H9 (cell line): ENCODE results near the gene DOK5. TPM values are rescaled to one million over a fixed set of nuclear protein-coding genes. Genes with fewer than 3 reads are reported as not detected.

ENCODE experiments used
- DNase-seq: peaks from one replicate; pipeline ENCODE4 v3.0.0-alpha.2; 2017
- H2AFZ ChIP-seq: one replicate; pipeline ENCODE4 v1.6.1; 2013; ENCODE audit warnings: mild to moderate bottlenecking, low read length, control low read depth, moderate library complexity
- H2AK5ac ChIP-seq: 2 replicates; pipeline ENCODE4 v1.6.1; 2013; ENCODE audit warnings: low read length, control low read depth, mixed read lengths; ENCODE audit not compliant: insufficient read length
- H2BK120ac ChIP-seq: one replicate; pipeline ENCODE4 v1.6.1; 2013; ENCODE audit warnings: low read depth, mild to moderate bottlenecking, low read length, control low read depth, inconsistent platforms; ENCODE audit not compliant: poor library complexity, severe bottlenecking
- H2BK12ac ChIP-seq: 2 replicates; pipeline ENCODE4 v1.6.1; 2013; ENCODE audit warnings: low read length, control low read depth, mixed read lengths, low read depth; ENCODE audit not compliant: insufficient read length
- H2BK15ac ChIP-seq: 2 replicates; pipeline ENCODE4 v1.6.1; 2013; ENCODE audit warnings: low read depth, low read length, control low read depth
- H2BK20ac ChIP-seq: one replicate; pipeline ENCODE4 v1.6.1; 2013; ENCODE audit warnings: low read depth, mild to moderate bottlenecking, low read length, control low read depth, inconsistent platforms; ENCODE audit not compliant: poor library complexity, severe bottlenecking
- H2BK5ac ChIP-seq: 2 replicates; pipeline ENCODE4 v1.6.1; 2013; ENCODE audit warnings: low read length, control low read depth, mixed read lengths; ENCODE audit not compliant: insufficient read length
- H3K14ac ChIP-seq: 2 replicates; pipeline ENCODE4 v1.6.1; 2013; ENCODE audit warnings: low read length, control low read depth; ENCODE audit not compliant: insufficient read depth
- H3K18ac ChIP-seq: 2 replicates; pipeline ENCODE4 v1.6.1; 2013; ENCODE audit warnings: low read depth, mild to moderate bottlenecking, mixed read lengths, low read length, control low read depth; ENCODE audit not compliant: insufficient read length
- H3K23ac ChIP-seq: 2 replicates; pipeline ENCODE4 v1.6.1; 2013; ENCODE audit warnings: low read length, control low read depth, mixed read lengths, low read depth; ENCODE audit not compliant: insufficient read length
- H3K23me2 ChIP-seq: 2 replicates; pipeline ENCODE4 v1.6.1; 2013; ENCODE audit warnings: low read depth, mild to moderate bottlenecking, mixed read lengths, low read length, control low read depth; ENCODE audit not compliant: insufficient read length, poor library complexity, severe bottlenecking
- H3K27ac ChIP-seq: 2 replicates; pipeline ENCODE4 v1.5.1; 2013; ENCODE audit warnings: low read length, control low read depth, mixed read lengths, low read depth; ENCODE audit not compliant: insufficient read length
- H3K27me3 ChIP-seq: 2 replicates; pipeline ENCODE4 v1.6.1; 2013; ENCODE audit warnings: low read length, control low read depth, inconsistent platforms; ENCODE audit not compliant: insufficient read depth
- H3K4ac ChIP-seq: 2 replicates; pipeline ENCODE4 v1.6.1; 2013; ENCODE audit warnings: low read depth, mild to moderate bottlenecking, control low read depth, inconsistent platforms, low read length, moderate library complexity
- H3K4me1 ChIP-seq: 2 replicates; pipeline ENCODE4 v1.6.1; 2013; ENCODE audit warnings: low read length, control low read depth, inconsistent platforms; ENCODE audit not compliant: insufficient read depth
- H3K4me2 ChIP-seq: 2 replicates; pipeline ENCODE4 v1.6.1; 2013; ENCODE audit warnings: low read length, control low read depth, mixed read lengths; ENCODE audit not compliant: insufficient read length, insufficient read depth
- H3K56ac ChIP-seq: 2 replicates; pipeline ENCODE4 v1.6.1; 2013; ENCODE audit warnings: low read depth, mild to moderate bottlenecking, mixed read lengths, low read length, control low read depth; ENCODE audit not compliant: insufficient read length
- H3K79me1 ChIP-seq: 2 replicates; pipeline ENCODE4 v1.6.1; 2013; ENCODE audit warnings: low read depth, mild to moderate bottlenecking, moderate library complexity, low read length, control low read depth, inconsistent platforms; ENCODE audit not compliant: insufficient read depth, poor library complexity, severe bottlenecking
- H3K79me2 ChIP-seq: 2 replicates; pipeline ENCODE4 v1.6.1; 2013; ENCODE audit warnings: low read length, control low read depth, inconsistent platforms; ENCODE audit not compliant: insufficient read depth
- H3K9ac ChIP-seq: 2 replicates; pipeline ENCODE4 v1.6.1; 2013; ENCODE audit warnings: low read length, control low read depth, mixed read lengths; ENCODE audit not compliant: insufficient read length; ENCODE audit errors: extremely low read depth
- H3K9me3 ChIP-seq: one replicate; pipeline ENCODE4 v1.6.1; 2013; ENCODE audit warnings: low read depth, low read length, inconsistent platforms; ENCODE audit not compliant: control insufficient read depth
- H3T11ph ChIP-seq: one replicate; pipeline ENCODE4 v1.6.1; 2013; ENCODE audit warnings: mild to moderate bottlenecking, low read length, control low read depth, inconsistent platforms
- H4K20me1 ChIP-seq: one replicate; pipeline ENCODE4 v1.6.1; 2013; ENCODE audit not compliant: control insufficient read depth, insufficient read length, insufficient read depth
- H4K5ac ChIP-seq: 2 replicates; pipeline ENCODE4 v1.6.1; 2013; ENCODE audit warnings: low read depth, mild to moderate bottlenecking, mixed read lengths, low read length, control low read depth; ENCODE audit not compliant: insufficient read length
- H4K8ac ChIP-seq: replicated peaks from 2 replicates; pipeline ENCODE4 v1.6.1; 2013; ENCODE audit warnings: low read length, control low read depth, mixed read lengths, low read depth; ENCODE audit not compliant: insufficient read length
- H4K91ac ChIP-seq: 2 replicates; pipeline ENCODE4 v1.6.1; 2013; ENCODE audit warnings: low read depth, mild to moderate bottlenecking, moderate library complexity, mixed read lengths, low read length, control low read depth; ENCODE audit not compliant: insufficient read length
- H3K27ac Mint-ChIP-seq, 3 experiments: 2 replicates in 2 of 3; 3 replicates in 1 of 3; pipeline ENCODE4 v1.8.0; 2020 to 2021; ENCODE audit warnings: mixed read lengths in 3 of 3, mild to moderate bottlenecking in 1 of 3, moderate library complexity in 1 of 3
- H3K27me3 Mint-ChIP-seq: 2 replicates; pipeline ENCODE4 v1.8.0; 2021; ENCODE audit warnings: low read depth, mild to moderate bottlenecking, moderate library complexity, mixed read lengths
- H3K36me3 Mint-ChIP-seq, 3 experiments: 2 replicates in 2 of 3; 3 replicates in 1 of 3; pipeline ENCODE4 v1.8.0; 2020 to 2021; ENCODE audit warnings: low read depth in 3 of 3, mixed read lengths in 3 of 3; ENCODE audit not compliant: insufficient read depth in 1 of 3
- H3K4me1 Mint-ChIP-seq, 2 experiments: 2 replicates each; pipeline ENCODE4 v1.8.0; 2020; ENCODE audit warnings: mixed read lengths in 2 of 2
- H3K4me3 Mint-ChIP-seq, 2 experiments: 2 replicates in 1 of 2; 3 replicates in 1 of 2; pipeline ENCODE4 v1.8.0; 2020 to 2021; ENCODE audit warnings: mild to moderate bottlenecking in 2 of 2, mixed read lengths in 2 of 2, moderate library complexity in 1 of 2
- H3K9me3 Mint-ChIP-seq, 2 experiments: 2 replicates in 1 of 2; 3 replicates in 1 of 2; pipeline ENCODE4 v1.8.0; 2020; ENCODE audit warnings: mild to moderate bottlenecking in 2 of 2, mixed read lengths in 2 of 2, moderate library complexity in 1 of 2
- CTCF ChIP-seq: fragments of 200-600 bp; sonication (generic); conservative IDR thresholded peaks from 3 replicates; pipeline ENCODE4 v1.8.0; 2021; ENCODE audit warnings: antibody characterized with exemption, mild to moderate bottlenecking
- WGBS: extraction: QIAGEN DNeasy Blood & Tissue Kit; methylation state at CpG from one replicate; pipeline ENCODE4 v1.1.7; 2013; ENCODE audit warnings: missing lambda C conversion rate, low lambda C conversion rate, mixed read lengths; ENCODE audit not compliant: insufficient read length; ENCODE audit errors: extremely low coverage; 5-methylcytosine and 5-hydroxymethylcytosine counted together
- total RNA-seq: library from RNA; stranded (reverse); gene quantifications from 2 replicates; pipeline ENCODE4 v1.2.1, GENCODE V29; 2021

DOK5 gene
- total RNA-seq, 1 experiment from 2014 or later = 4.5 TPM

- H3K23ac ChIP-seq = no peak overlapping the region
- no peaks in the 10 kb centered on the region for H3K23me2 ChIP-seq
- H4K20me1 ChIP-seq = no peaks in the 10 kb centered on the region
- no peak overlapping the region for H3K27ac Mint-ChIP-seq
- no peak overlapping the region for H2BK120ac ChIP-seq
- no peak overlapping the region for H2BK15ac ChIP-seq
- no peaks in the 10 kb centered on the region for H3K79me1 ChIP-seq
- H3T11ph ChIP-seq = no peak overlapping the region
- H2BK12ac ChIP-seq = no peak overlapping the region
- no peak overlapping the region for H2BK20ac ChIP-seq
- no peaks in the 10 kb centered on the region for H3K4me1 ChIP-seq
- no peak overlapping the region for H3K4me3 Mint-ChIP-seq
- no CpG with 5 or more reads among the region's 6 CpGs for WGBS
- H3K4me2 ChIP-seq = no peak overlapping the region
- H2AK5ac ChIP-seq = no peak overlapping the region
- no peak overlapping the region for H3K9ac ChIP-seq
- H3K79me2 ChIP-seq = no peaks in the 10 kb centered on the region
- TF ChIP-seq CTCF = no peak
- no peak for DNase-seq
- H3K27me3 ChIP-seq = no peaks in the 10 kb centered on the region
- peaks cover 0 to 2% (median 0%) of the 10 kb centered on the region in 3 experiments; a peak in 3 of 7 replicates for H3K36me3 Mint-ChIP-seq
- no peak overlapping the region for H4K8ac ChIP-seq
- H2BK5ac ChIP-seq = no peak overlapping the region
- no peak overlapping the region for H4K5ac ChIP-seq
- H3K14ac ChIP-seq = no peak overlapping the region
- no peaks in the 10 kb centered on the region for H3K9me3 ChIP-seq
- no peak overlapping the region for H3K27ac ChIP-seq
- H2AFZ ChIP-seq = no peak overlapping the region
- H4K91ac ChIP-seq = no peak overlapping the region
- H3K18ac ChIP-seq = no peak overlapping the region
- no peak overlapping the region for H3K4ac ChIP-seq
- H3K56ac ChIP-seq = no peak overlapping the region
- H3K9me3 Mint-ChIP-seq = peaks cover 0 to 2% of the 10 kb centered on the region in 2 experiments; a peak in 2 of 5 replicates
- H3K27me3 Mint-ChIP-seq = no peaks in the 10 kb centered on the region
- no peaks in the 10 kb centered on the region for H3K4me1 Mint-ChIP-seq
These were observed 143.0 kb downstream of the DOK5 start for GRCh38 chr20:54618412-54618811.
